GM21360 (cell line): ENCODE data around the gene SLC1A1.
A peak's percentile ranks its signal among the peaks of the same experiment; 100 is the strongest.

Experiments used
- ATAC-seq: cut with Tn5 transposase; IDR thresholded peaks from one replicate; pipeline ENCODE4 v1.9.1; 2021; ENCODE audit warnings: mild to moderate bottlenecking, moderate library complexity; ENCODE audit not compliant: unreplicated experiment

The SLC1A1 gene

GRCh38 chr9:4489919-4490704, at the start of gene SLC1A1:
Gene SLC1A1 (plus strand): TSS chr9:4490468. CDS start chr9:4490680, 212 bp downstream.
- ATAC-seq = peak; percentile 76

DNA sequence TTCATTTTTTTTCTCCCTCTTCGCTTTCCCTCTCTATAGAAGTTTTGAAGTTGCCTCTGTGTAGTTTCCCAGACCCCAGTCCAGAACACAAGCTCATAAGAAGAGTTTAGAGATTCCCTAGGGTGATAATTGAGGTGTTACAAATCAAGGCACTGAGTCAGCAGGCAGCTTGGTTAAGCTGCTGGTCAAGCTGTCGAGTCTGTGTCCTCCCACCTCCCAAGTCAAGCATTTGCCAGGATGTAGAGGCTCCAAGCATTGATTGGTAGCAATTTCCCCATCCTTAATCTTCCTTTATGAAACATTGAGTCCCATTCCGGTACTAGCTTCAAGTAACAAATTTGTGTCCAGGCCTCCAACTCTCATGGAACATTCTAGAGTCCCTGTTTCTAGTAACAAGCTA, 47.5 kb upstream of the SLC1A1 start:
- no peak for ATAC-seq

GRCh38 chr9:4443439-4443838, 46.8 kb upstream of the SLC1A1 start:
- ATAC-seq = no peak

GRCh38 chr9:4461437-4461836, 28.8 kb upstream of the SLC1A1 start:
- no peak for ATAC-seq

- no peak for ATAC-seq
Observed at GRCh38 chr9:4463824-4464223, 26.4 kb upstream of the SLC1A1 start.

- peak; percentile 96 for ATAC-seq
Observed at GRCh38 chr9:4464911-4465513, 25.3 kb upstream of the SLC1A1 start.

DNA sequence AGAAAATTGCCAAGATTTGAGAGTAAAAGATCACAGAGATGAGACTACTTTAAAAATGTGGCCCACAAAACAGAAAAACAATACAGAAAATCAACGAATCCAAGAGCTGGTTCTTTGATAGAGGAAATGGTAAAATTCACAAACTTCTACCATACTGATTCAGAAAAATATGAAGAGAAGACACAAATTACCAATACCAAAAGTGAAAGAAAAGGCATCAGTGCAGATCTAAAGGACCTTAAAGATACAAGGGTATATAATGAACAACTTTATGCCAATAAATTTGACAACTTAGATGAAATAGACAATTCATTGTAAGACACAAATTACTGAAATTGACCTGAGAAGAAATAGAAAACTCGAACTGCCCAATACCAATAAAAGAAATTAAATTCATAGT, 24.4 kb upstream of the SLC1A1 start:
- no peak for ATAC-seq

DNA sequence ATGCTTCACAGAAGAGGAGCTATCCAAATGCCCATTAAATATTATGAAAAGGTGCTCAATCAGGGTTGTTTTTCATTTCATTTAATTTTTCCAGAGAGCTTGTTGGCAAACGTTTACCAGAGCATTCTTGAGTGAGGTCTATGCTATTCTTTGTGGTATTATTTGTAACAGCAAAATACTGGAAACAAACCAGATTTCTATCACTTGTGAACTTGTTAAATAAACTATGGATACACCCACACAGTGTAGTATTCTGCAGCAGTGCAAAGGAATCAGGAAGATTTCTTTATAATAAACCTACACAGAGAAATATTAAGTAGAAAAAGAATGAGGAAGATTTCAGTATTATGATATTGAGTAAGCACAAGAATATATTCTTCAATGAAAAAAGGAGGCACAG, 15.0 kb upstream of the SLC1A1 start:
- ATAC-seq = no peak

DNA sequence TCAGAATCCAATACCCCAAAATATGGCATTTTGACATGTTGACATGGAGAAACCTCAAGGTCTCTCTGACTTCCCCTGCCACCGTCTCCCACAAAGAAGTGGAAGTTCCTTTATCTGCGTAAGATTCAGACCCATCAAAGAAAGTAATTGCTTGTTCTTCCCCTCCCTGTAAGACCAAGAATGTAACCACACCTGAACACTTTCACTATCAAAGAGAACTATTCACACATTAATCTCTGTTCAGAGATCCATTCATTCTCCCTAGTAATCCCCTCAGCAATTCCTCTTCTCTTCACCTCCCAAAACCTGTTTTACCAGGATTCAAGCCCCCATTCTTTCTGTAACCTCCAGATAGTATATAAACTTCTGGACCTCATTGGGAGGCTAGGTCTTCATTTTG, 4.1 kb upstream of the SLC1A1 start:
- no peak for ATAC-seq

- no peak for ATAC-seq
Observed at GRCh38 chr9:4489562-4489918, 728 bp upstream of the SLC1A1 start.

- ATAC-seq = peak; percentile 8
Observed at GRCh38 chr9:4490705-4491625, 697 bp downstream of the SLC1A1 start.

- ATAC-seq = no peak
Observed at GRCh38 chr9:4491626-4491975, 1.3 kb downstream of the SLC1A1 start.

GRCh38 chr9:4494332-4494731, 4.1 kb downstream of the SLC1A1 start:
- ATAC-seq = no peak

- no peak for ATAC-seq
Observed at GRCh38 chr9:4494806-4495205, 4.5 kb downstream of the SLC1A1 start.

GRCh38 chr9:4495537-4495936, 5.3 kb downstream of the SLC1A1 start:
- no peak for ATAC-seq

DNA sequence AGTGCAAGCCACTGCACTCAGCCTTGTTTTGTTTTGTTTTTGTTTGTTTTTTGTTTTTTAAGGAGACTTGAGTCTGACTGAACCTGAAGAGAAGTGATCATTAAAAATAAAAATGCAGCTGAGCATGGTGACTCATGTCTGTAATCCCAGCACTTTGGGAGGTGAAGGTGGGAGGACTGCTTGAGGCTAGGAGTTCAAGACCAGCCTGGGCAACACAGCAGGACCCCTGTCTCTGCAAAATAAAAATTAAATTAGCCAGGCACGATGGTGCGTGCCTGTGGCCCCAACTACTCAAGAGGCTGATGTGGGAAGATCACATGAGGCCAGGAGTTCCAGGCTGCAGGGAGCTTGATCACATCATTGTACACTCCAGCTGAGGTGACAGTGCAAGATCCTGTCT, 6.2 kb downstream of the SLC1A1 start:
- no peak for ATAC-seq

GRCh38 chr9:4497395-4497794, 7.1 kb downstream of the SLC1A1 start:
- no peak for ATAC-seq

- ATAC-seq = no peak
Observed at GRCh38 chr9:4497855-4498254, 7.6 kb downstream of the SLC1A1 start.

- ATAC-seq = no peak
Observed at GRCh38 chr9:4499917-4500316, 9.6 kb downstream of the SLC1A1 start.

- no peak for ATAC-seq
Observed at GRCh38 chr9:4501147-4501507, 10.9 kb downstream of the SLC1A1 start.

DNA sequence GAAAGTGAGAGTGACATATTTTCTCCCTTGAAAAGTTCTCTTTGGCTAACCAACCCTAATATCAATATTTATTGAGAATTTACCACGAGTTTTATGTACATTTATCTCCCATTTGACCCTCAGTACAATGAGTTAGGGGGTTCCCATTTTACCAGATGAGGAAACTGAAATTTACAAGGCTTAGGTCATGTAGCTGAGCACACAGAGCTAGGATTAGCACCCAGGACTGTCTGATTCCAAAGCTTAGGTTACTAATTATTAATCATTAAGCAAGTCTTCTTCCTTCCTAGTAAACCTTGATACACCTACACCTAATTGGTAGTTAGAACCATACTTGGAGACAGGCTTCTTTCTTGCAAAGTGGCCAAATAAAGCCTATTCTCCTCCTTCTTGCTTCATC, 12.2 kb downstream of the SLC1A1 start:
- no peak for ATAC-seq

GRCh38 chr9:4503103-4503502, 12.8 kb downstream of the SLC1A1 start:
- ATAC-seq = no peak
